Measurements from ENCODE around the gene TRABD. TPM values are rescaled to one million over a fixed set of nuclear protein-coding genes. Genes with fewer than 3 reads are reported as not detected.
A peak's percentile ranks its signal among the peaks of the same experiment; 100 is the strongest.
"Not testable (repeated sequence)": the region's sequence is repeated elsewhere in the genome, so short reads cannot be mapped to it uniquely, and the experiment has no call there.

The TRABD gene
- total RNA-seq, 4 donors from 2014 or later, result 26.6 to 51.9 (median 31.5) TPM

GRCh38 chr22:50201191-50202129, 15.7 kb downstream of the TRABD start:
- peak overlapping the region; percentile 29 to 70 (median 51) for H3K4me3 ChIP-seq (replicated peaks in 1 of 3)
- H3K27ac ChIP-seq, result peak overlapping the region in 1 of 3 donors; percentile 60
- peak; percentile 39 to 42 for DNase-seq
- no peaks in the 10 kb centered on the region for H3K27me3 ChIP-seq
- intact Hi-C loops (cut with DNase I), result no loop called here
- no peaks in the 10 kb centered on the region for H3K9me3 ChIP-seq
- TF ChIP-seq POLR2A (IDR thresholded peaks at IDR 0.05), result no peak
- peaks cover 14 to 19% of the 10 kb centered on the region in 2 donors for H3K36me3 ChIP-seq
- 16 to 25% methylated on average over 13 to 19 of the region's 115 CpGs for WGBS, 2 donors
- peaks cover 18 to 19% of the 10 kb centered on the region in 2 donors for H3K4me1 ChIP-seq

DNA sequence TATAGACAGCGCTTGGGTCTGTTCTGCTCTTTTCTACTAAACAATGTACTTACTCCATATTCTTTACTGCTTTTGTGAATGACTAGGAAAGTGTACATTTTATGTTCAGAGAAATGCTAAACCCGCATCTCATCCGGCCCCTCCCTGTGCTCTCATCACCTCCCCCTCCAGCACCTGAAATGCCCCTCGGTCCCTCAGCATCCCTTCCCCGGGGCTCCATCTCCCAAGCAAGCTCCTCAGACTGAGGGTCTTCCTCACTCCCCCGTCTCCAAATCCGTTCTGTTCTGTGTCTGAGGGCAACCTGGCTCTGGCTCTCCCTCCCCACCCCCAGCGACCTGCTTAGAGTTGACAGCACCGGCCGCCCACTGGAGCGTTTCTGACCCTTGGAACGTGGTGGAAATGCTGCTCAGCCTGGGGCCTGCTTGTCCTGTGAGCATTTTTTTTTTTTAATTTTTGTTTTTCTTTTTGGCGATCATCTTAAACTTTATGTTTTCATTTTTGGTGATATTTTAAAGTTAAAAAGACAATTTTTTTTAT, 16.5 kb downstream of the TRABD start:
- 36 to 45% methylated on average over 13 of the region's 13 CpGs for WGBS, 2 donors
- peaks cover 19 to 23% of the 10 kb centered on the region in 2 donors for H3K36me3 ChIP-seq
- DNase-seq, result peak; percentile 76
- TF ChIP-seq POLR2A (IDR thresholded peaks at IDR 0.05), result no peak
- TF ChIP-seq, protein P1, sequence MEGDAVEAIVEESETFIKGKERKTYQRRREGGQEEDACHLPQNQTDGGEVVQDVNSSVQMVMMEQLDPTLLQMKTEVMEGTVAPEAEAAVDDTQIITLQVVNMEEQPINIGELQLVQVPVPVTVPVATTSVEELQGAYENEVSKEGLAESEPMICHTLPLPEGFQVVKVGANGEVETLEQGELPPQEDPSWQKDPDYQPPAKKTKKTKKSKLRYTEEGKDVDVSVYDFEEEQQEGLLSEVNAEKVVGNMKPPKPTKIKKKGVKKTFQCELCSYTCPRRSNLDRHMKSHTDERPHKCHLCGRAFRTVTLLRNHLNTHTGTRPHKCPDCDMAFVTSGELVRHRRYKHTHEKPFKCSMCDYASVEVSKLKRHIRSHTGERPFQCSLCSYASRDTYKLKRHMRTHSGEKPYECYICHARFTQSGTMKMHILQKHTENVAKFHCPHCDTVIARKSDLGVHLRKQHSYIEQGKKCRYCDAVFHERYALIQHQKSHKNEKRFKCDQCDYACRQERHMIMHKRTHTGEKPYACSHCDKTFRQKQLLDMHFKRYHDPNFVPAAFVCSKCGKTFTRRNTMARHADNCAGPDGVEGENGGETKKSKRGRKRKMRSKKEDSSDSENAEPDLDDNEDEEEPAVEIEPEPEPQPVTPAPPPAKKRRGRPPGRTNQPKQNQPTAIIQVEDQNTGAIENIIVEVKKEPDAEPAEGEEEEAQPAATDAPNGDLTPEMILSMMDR (IDR thresholded peaks at IDR 0.05), result no peak
- H3K4me1 ChIP-seq, result peaks cover 18 to 19% of the 10 kb centered on the region in 2 donors
- H3K27me3 ChIP-seq, result no peaks in the 10 kb centered on the region
- H3K4me3 ChIP-seq (replicated peaks in 1 of 3), result peak overlapping the region in 1 of 3 donors; percentile 70
- intact Hi-C loops (cut with DNase I), result no loop called here
- no peak overlapping the region for H3K27ac ChIP-seq
- no peaks in the 10 kb centered on the region for H3K9me3 ChIP-seq

DNA sequence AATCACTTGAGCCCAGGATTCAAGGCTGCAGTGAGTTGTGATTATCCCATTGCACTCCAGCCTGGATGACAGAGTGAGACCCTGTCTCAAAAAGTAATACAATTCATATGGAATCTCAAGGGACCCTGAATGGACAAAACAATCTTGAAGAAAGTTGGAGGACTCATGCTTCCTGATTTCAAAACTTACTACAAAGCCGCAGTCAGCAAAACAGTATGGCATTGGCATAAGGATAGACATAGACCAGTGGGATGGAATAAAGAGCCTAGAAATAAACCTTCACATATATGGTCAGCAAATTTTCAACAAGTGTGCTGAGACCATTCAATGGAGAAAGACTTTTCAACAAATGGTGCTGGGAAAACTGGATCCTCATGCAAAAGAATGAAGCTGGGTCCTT, 17.6 kb downstream of the TRABD start:
- no peak for TF ChIP-seq POLR2A (IDR thresholded peaks at IDR 0.05)
- TF ChIP-seq, protein P1 (IDR thresholded peaks at IDR 0.05), result no peak
- DNase-seq, result no peak
- 96 to 98% methylated on average over 1 of the region's 1 CpG for WGBS, 2 donors
- no peak overlapping the region for H3K4me3 ChIP-seq (replicated peaks in 1 of 3)
- peaks cover 18 to 19% of the 10 kb centered on the region in 2 donors for H3K4me1 ChIP-seq
- no peaks in the 10 kb centered on the region for H3K9me3 ChIP-seq
- no peaks in the 10 kb centered on the region for H3K27me3 ChIP-seq
- H3K27ac ChIP-seq, result no peak overlapping the region
- intact Hi-C loops (cut with DNase I), result no loop called here
- peaks cover 13 to 19% of the 10 kb centered on the region in 2 donors for H3K36me3 ChIP-seq

- Histone ChIP-seq H3K4me3 (replicated peaks in 1 of 3) (no peak overlapping the region), H3K9me3 (no peaks in the 10 kb centered on the region), H3K4me1 (peaks cover 18 to 19% of the 10 kb centered on the region in 2 donors), H3K36me3 (peaks cover 13 to 16% of the 10 kb centered on the region in 2 donors), H3K27ac (no peak overlapping the region), H3K27me3 (no peaks in the 10 kb centered on the region)
- TF ChIP-seq POLR2A (IDR thresholded peaks at IDR 0.05), result no peak
- TF ChIP-seq, protein P1 (IDR thresholded peaks at IDR 0.05), result no peak
- no peak for DNase-seq
- 93 to 97% methylated on average over 7 of the region's 7 CpGs for WGBS, 2 donors
- intact Hi-C loops (cut with DNase I), result no loop called here
Measured at GRCh38 chr22:50204571-50204970, 18.9 kb downstream of the TRABD start.

- Histone ChIP-seq H3K4me1 (peaks cover 14 to 15% of the 10 kb centered on the region in 2 donors), H3K36me3 (peaks cover 13 to 16% of the 10 kb centered on the region in 2 donors)
- DNase-seq; H3K27me3 ChIP-seq; H3K4me3 ChIP-seq (replicated peaks in 1 of 3); H3K9me3 ChIP-seq; H3K27ac ChIP-seq; intact Hi-C loops (cut with DNase I): not testable (repeated sequence)
- 91 to 94% methylated on average over 9 of the region's 9 CpGs for WGBS, 2 donors
Measured at GRCh38 chr22:50204998-50205397, 19.3 kb downstream of the TRABD start.

Data from thyroid gland (tissue), 4 donors.